IMR-90 (cell line): ENCODE results near the gene RAB8A. TPM values are rescaled to one million over a fixed set of nuclear protein-coding genes. Genes with fewer than 3 reads are reported as not detected.

Experiments
- ATAC-seq: fragments of 200-7000 bp; cut with Tn5 transposase; 2 replicates; pipeline ENCODE4 v1.9.1; 2020; ENCODE audit warnings: low read depth, mild to moderate bottlenecking, moderate library complexity
- BruUV-seq: library from RNA; stranded (reverse); fragments of 400-500 nt; replicated peaks from 2 replicates; lab custom pipeline; 2021; lab: Mats Ljungman, UMichigan
- CTCF ChIA-PET: fragments of 300-600 bp; formaldehyde crosslinking; extraction: SDS; loops from one replicate; lab custom pipeline; 2021; ENCODE audit warnings: antibody characterized with exemption; lab: Yijun Ruan, JAX
- POLR2A ChIA-PET: fragments of 300-600 bp; sonication (Branson Sonifier 250); formaldehyde crosslinking; loops from one replicate; lab custom pipeline; 2022; ENCODE audit warnings: antibody characterized with exemption; ENCODE audit not compliant: unreplicated experiment; lab: Charles Lee
- DNase-seq: peaks from one replicate; pipeline ENCODE4 v3.0.0; 2013
- H2AFZ ChIP-seq: replicated peaks from 2 replicates; pipeline ENCODE3; 2013; ENCODE audit warnings: low read length, mild to moderate bottlenecking; ENCODE audit not compliant: poor library complexity
- H2AK5ac ChIP-seq: 2 replicates; pipeline ENCODE4 v1.6.1; 2013; ENCODE audit warnings: low read depth, low read length, inconsistent platforms
- H2AK9ac ChIP-seq: replicated peaks from 2 replicates; pipeline ENCODE3; 2013; ENCODE audit warnings: mild to moderate bottlenecking, low read depth, low read length, moderate library complexity; ENCODE audit not compliant: poor library complexity
- H2BK120ac ChIP-seq: 2 replicates; pipeline ENCODE4 v1.6.1; 2013; ENCODE audit warnings: low read depth, low read length, inconsistent platforms
- H2BK15ac ChIP-seq: 3 replicates; pipeline ENCODE4 v1.6.1; 2013; ENCODE audit warnings: low read depth, low read length, inconsistent platforms
- H2BK20ac ChIP-seq: 2 replicates; pipeline ENCODE4 v1.6.1; 2013; ENCODE audit warnings: low read depth, mild to moderate bottlenecking, inconsistent platforms, low read length, moderate library complexity
- H2BK5ac ChIP-seq: 2 replicates; pipeline ENCODE4 v1.6.1; 2013; ENCODE audit warnings: mild to moderate bottlenecking, low read depth, low read length, inconsistent platforms; ENCODE audit not compliant: poor library complexity, severe bottlenecking
- H3K14ac ChIP-seq: replicated peaks from 2 replicates; pipeline ENCODE4 v1.6.1; 2013; ENCODE audit warnings: low read depth, low read length, inconsistent platforms
- H3K18ac ChIP-seq: 2 replicates; pipeline ENCODE4 v1.6.1; 2013; ENCODE audit warnings: low read depth, low read length, control low read depth
- H3K23ac ChIP-seq: 2 replicates; pipeline ENCODE4 v1.6.1; 2013; ENCODE audit warnings: low read depth, low read length, inconsistent platforms
- H3K27ac ChIP-seq: 2 replicates; pipeline ENCODE4 v1.5.1; 2013; ENCODE audit warnings: mild to moderate bottlenecking, control low read depth, low read length; ENCODE audit not compliant: insufficient read depth
- H3K27me3 ChIP-seq: 2 replicates; pipeline ENCODE4 v1.6.1; 2013; ENCODE audit warnings: low read length; ENCODE audit not compliant: control insufficient read depth, insufficient read depth
- H3K36me3 ChIP-seq: 2 replicates; pipeline ENCODE4 v1.6.1; 2013; ENCODE audit warnings: low read length, mixed read lengths; ENCODE audit not compliant: control insufficient read depth, insufficient read depth
- H3K4ac ChIP-seq: 2 replicates; pipeline ENCODE4 v1.6.1; 2013; ENCODE audit warnings: low read depth, low read length, inconsistent platforms
- H3K4me1 ChIP-seq: 2 replicates; pipeline ENCODE4 v1.6.1; 2013; ENCODE audit warnings: low read length, mixed read lengths; ENCODE audit not compliant: control insufficient read depth, insufficient read depth
- H3K4me2 ChIP-seq: 2 replicates; pipeline ENCODE4 v1.6.1; 2013; ENCODE audit warnings: low read depth, mild to moderate bottlenecking, control low read depth, low read length, moderate library complexity
- H3K4me3 ChIP-seq: 2 replicates; pipeline ENCODE4 v1.5.1; 2013; ENCODE audit warnings: low read depth, mild to moderate bottlenecking, control low read depth, low read length, moderate library complexity; ENCODE audit not compliant: insufficient read depth
- H3K56ac ChIP-seq: 2 replicates; pipeline ENCODE4 v1.6.1; 2013; ENCODE audit warnings: low read length, inconsistent platforms; ENCODE audit not compliant: insufficient read depth; ENCODE audit errors: extremely low read depth
- H3K79me1 ChIP-seq, 2 experiments: 2 replicates each; pipeline ENCODE4 v1.6.1; 2013; ENCODE audit warnings: low read length in 2 of 2, inconsistent platforms in 1 of 2, low read depth in 1 of 2
- H3K9ac ChIP-seq: 2 replicates; pipeline ENCODE4 v1.6.1; 2013; ENCODE audit warnings: low read depth, low read length, control low read depth
- H3K9me1 ChIP-seq: 2 replicates; pipeline ENCODE4 v1.6.1; 2013; ENCODE audit warnings: low read length, inconsistent platforms; ENCODE audit not compliant: insufficient read depth
- H3K9me3 ChIP-seq: 2 replicates; pipeline ENCODE4 v1.6.1; 2013; ENCODE audit warnings: low read length; ENCODE audit not compliant: control insufficient read depth, insufficient read depth
- H4K20me1 ChIP-seq: 2 replicates; pipeline ENCODE4 v1.6.1; 2013; ENCODE audit warnings: low read length, inconsistent platforms; ENCODE audit not compliant: insufficient read depth
- H4K5ac ChIP-seq: 2 replicates; pipeline ENCODE4 v1.6.1; 2013; ENCODE audit warnings: mild to moderate bottlenecking, low read depth, low read length, control low read depth
- H4K8ac ChIP-seq, 2 experiments: 2 replicates each; pipeline ENCODE4 v1.6.1; 2013; ENCODE audit warnings: low read depth in 2 of 2, low read length in 2 of 2, control low read depth in 1 of 2, inconsistent platforms in 1 of 2
- H4K91ac ChIP-seq: 2 replicates; pipeline ENCODE4 v1.6.1; 2013; ENCODE audit warnings: low read depth, low read length, inconsistent platforms; ENCODE audit not compliant: insufficient read depth
- POLR2A ChIP-seq: IDR thresholded peaks from 2 replicates; pipeline ENCODE4 v1.6.1; 2012; ENCODE audit warnings: mild to moderate bottlenecking, low read depth, low read length
- RAD21 ChIP-seq: IDR thresholded peaks from 2 replicates; pipeline ENCODE4 v1.6.1; 2012; ENCODE audit warnings: low read length, improper control_type of control experiment
- SMC3 ChIP-seq: fragments of 150-350 bp; IDR thresholded peaks from 2 replicates; pipeline ENCODE4 v1.6.1; 2016; ENCODE audit warnings: low read depth, mild to moderate bottlenecking, antibody characterized with exemption, low read length, moderate library complexity
- WGBS, 2 experiments: methylation state at CpG; one replicate each; pipeline versions ENCODE4 v1.1.5 to v1.1.7; 2013; ENCODE audit warnings: missing lambda C conversion rate in 2 of 2; ENCODE audit not compliant: insufficient read length in 1 of 2; ENCODE audit errors: extremely low coverage in 2 of 2; 5-methylcytosine and 5-hydroxymethylcytosine counted together
- dilution Hi-C: fragments of 300-500 bp; cut with HindIII; formaldehyde crosslinking; loops from one replicate; pipeline ENCODE4 v1.14.3; 2018; ENCODE audit warnings: low sequenced_read_pairs; ENCODE audit not compliant: unreplicated experiment
- in situ Hi-C: fragments of 300-500 bp; cut with MboI; formaldehyde crosslinking; loops from 3 replicates; pipeline ENCODE4 v1.14.3; 2019; ENCODE audit warnings: low sequenced_read_pairs, inconsistent platforms, mixed read lengths
- intact Hi-C: fragments of 100-400 bp; cut with micrococcal nuclease; formaldehyde crosslinking; loops from 2 replicates; pipeline ENCODE4 v1.10.0; 2022
- polyA plus RNA-seq, 3 experiments: library from polyadenylated mRNA; depleted of rRNA; stranded (reverse); fragments of >200 nt; gene quantifications; 2 replicates each; pipeline ENCODE4 v1.2.3, GENCODE V29; 2012; ENCODE audit warnings: low replicate concordance in 1 of 3
- total RNA-seq: library from RNA; depleted of rRNA; stranded (reverse); fragments of >200 nt; gene quantifications from 2 replicates; pipeline ENCODE4 v1.2.3, GENCODE V29; 2012
- TF ChIP-seq, protein P1 (sequence below): fragments of 150-350 bp; IDR thresholded peaks from 2 replicates; pipeline ENCODE4 v1.6.1; 2016; ENCODE audit warnings: low read depth, mild to moderate bottlenecking, low read length, moderate library complexity, borderline replicate concordance

Gene RAB8A
- total and polyA plus RNA-seq, 2 of the 4 experiments (the other 2 are of a cell fraction): 64.5 to 135 TPM

DNA sequence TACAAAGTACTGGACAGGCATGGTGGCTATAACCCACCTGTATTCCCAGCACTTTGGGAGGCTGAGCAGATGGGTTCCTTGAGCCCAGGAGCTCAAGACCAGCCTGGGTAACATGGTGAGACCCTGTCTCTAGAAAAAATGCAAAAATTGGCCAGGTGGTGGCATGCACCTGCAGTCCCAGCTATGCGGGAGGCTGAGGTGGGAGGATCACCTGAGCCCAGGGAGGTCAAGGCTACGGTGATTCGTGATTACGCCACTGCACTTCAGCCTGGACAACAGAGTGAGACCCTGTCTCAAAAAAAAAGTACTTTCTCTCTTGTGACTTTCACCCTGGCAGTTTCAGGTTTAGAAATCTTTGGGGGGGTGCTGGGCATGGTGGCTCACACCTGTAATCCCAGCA lies 11.2 kb upstream of the RAB8A start:
- DNase-seq (no peak), ATAC-seq (no peak)
- dilution Hi-C loops (no loop called here), in situ Hi-C loops (no loop called here), intact Hi-C loops (no loop called here)
- H2AK5ac ChIP-seq: no peak overlapping the region
- no peaks in the 10 kb centered on the region for H3K9me3 ChIP-seq
- no peak overlapping the region for H3K56ac ChIP-seq
- no peak overlapping the region for H3K14ac ChIP-seq
- no peak for TF ChIP-seq RAD21
- TF ChIP-seq SMC3: no peak
- TF ChIP-seq, protein P1, sequence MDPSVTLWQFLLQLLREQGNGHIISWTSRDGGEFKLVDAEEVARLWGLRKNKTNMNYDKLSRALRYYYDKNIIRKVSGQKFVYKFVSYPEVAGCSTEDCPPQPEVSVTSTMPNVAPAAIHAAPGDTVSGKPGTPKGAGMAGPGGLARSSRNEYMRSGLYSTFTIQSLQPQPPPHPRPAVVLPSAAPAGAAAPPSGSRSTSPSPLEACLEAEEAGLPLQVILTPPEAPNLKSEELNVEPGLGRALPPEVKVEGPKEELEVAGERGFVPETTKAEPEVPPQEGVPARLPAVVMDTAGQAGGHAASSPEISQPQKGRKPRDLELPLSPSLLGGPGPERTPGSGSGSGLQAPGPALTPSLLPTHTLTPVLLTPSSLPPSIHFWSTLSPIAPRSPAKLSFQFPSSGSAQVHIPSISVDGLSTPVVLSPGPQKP: no peak
- 0 out of 2 replicates have a peak, but pooled peaks have one; percentile 49 for TF ChIP-seq POLR2A
- peaks cover 68% of the 10 kb centered on the region for H3K36me3 ChIP-seq
- H3K27ac ChIP-seq: no peak overlapping the region
- H3K18ac ChIP-seq: no peak overlapping the region
- no peak overlapping the region for H4K91ac ChIP-seq
- H3K4me2 ChIP-seq: no peak overlapping the region
- no peak overlapping the region for H3K4me3 ChIP-seq
- ChIA-PET POLR2A (no interaction called here), CTCF (no interaction called here)
- no peaks in the 10 kb centered on the region for H3K27me3 ChIP-seq
- H3K4ac ChIP-seq: no peak overlapping the region
- BruUV-seq: no TSS peak
- H4K5ac ChIP-seq: no peak overlapping the region
- H2BK15ac ChIP-seq: no peak overlapping the region
- no peak overlapping the region for H2AK9ac ChIP-seq
- no peak overlapping the region for H2BK120ac ChIP-seq
- H3K9me1 ChIP-seq: peaks cover 3% of the 10 kb centered on the region; the same call in 1 of the 2 replicates
- no peak overlapping the region for H4K8ac ChIP-seq
- peaks cover 3% of the 10 kb centered on the region; the same call in 1 of the 2 replicates for H3K4me1 ChIP-seq
- peaks cover 87% of the 10 kb centered on the region for H4K20me1 ChIP-seq
- no peak overlapping the region for H2BK20ac ChIP-seq
- H2AFZ ChIP-seq: no peak overlapping the region
- peaks cover 14 to 58% of the 10 kb centered on the region in 2 experiments for H3K79me1 ChIP-seq
- no peak overlapping the region for H2BK5ac ChIP-seq
- no peak overlapping the region for H3K23ac ChIP-seq
- WGBS, 2 experiments: no CpG with 5 or more reads among the region's 4 CpGs
- no peak overlapping the region for H3K9ac ChIP-seq
